Measurements from ENCODE around the gene ADAMTS17.

Gene ADAMTS17

GRCh38 chr15:100189849-100190248 is 151.9 kb downstream of the ADAMTS17 start:
- Histone ChIP-seq H4K20me1 (ENCODE audit: insufficient read depth, low read length, poor library complexity, severe bottlenecking) (no peaks in the 10 kb centered on the region), H3F3A (ENCODE audit: low read depth) (no peaks in the 10 kb centered on the region), H3K9me3 (ENCODE audit: insufficient read depth, low read depth, low read length) (no peaks in the 10 kb centered on the region), H3K4me2 (ENCODE audit: low read depth, low read length, poor library complexity, severe bottlenecking) (peak overlapping the region; percentile 48), H3K4me1 (ENCODE audit: insufficient read depth, low read length, poor library complexity, severe bottlenecking) (peaks cover 33% of the 10 kb centered on the region), H2AFZ (ENCODE audit: low read length) (peak overlapping the region; percentile 12; the same call in 1 of the 2 replicates), H3K27me3 (ENCODE audit: insufficient read depth, low read length, poor library complexity, severe bottlenecking) (no peaks in the 10 kb centered on the region), H3K9ac (ENCODE audit: low read depth, low read length, poor library complexity, severe bottlenecking) (peak overlapping the region; percentile 30), H3K9me2 (replicated peaks; ENCODE audit: low read depth, low read length) (no peaks in the 10 kb centered on the region), H3K4me3 (ENCODE audit: low read length, poor library complexity, severe bottlenecking) (no peak overlapping the region), H3K36me3 (ENCODE audit: insufficient read depth, low read length) (no peaks in the 10 kb centered on the region), H3K79me2 (ENCODE audit: insufficient read depth, low read length) (no peaks in the 10 kb centered on the region)
- no peak for TF ChIP-seq EZH2phosphoT487 (IDR thresholded peaks at IDR 0.05; ENCODE audit: borderline replicate concordance)
- TF ChIP-seq, protein P1, sequence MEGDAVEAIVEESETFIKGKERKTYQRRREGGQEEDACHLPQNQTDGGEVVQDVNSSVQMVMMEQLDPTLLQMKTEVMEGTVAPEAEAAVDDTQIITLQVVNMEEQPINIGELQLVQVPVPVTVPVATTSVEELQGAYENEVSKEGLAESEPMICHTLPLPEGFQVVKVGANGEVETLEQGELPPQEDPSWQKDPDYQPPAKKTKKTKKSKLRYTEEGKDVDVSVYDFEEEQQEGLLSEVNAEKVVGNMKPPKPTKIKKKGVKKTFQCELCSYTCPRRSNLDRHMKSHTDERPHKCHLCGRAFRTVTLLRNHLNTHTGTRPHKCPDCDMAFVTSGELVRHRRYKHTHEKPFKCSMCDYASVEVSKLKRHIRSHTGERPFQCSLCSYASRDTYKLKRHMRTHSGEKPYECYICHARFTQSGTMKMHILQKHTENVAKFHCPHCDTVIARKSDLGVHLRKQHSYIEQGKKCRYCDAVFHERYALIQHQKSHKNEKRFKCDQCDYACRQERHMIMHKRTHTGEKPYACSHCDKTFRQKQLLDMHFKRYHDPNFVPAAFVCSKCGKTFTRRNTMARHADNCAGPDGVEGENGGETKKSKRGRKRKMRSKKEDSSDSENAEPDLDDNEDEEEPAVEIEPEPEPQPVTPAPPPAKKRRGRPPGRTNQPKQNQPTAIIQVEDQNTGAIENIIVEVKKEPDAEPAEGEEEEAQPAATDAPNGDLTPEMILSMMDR (conservative IDR thresholded peaks at IDR 0.05; ENCODE audit: low read length): no peak

DNA sequence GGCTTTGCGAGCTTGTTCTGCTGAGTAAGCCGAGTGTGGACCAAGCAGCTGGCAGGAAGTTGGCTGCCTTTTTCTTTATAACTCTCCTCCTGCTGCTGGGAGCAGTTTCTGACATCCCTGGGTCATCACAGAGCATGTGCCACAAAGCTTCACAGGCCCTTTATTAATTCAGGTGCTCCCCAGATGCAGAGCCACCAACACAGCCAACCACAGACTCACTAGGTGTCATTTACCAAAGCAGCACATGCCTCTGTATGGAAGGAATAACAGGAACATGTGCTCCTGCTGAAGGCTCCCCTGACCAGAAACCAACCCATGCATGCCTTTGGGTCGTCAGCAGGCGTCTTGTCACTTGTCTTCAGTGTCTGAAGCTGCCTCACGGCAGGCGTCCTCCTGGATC is 152.5 kb downstream of the ADAMTS17 start:
- Histone ChIP-seq H3K27me3 (ENCODE audit: insufficient read depth, low read length, poor library complexity, severe bottlenecking) (no peaks in the 10 kb centered on the region), H3K4me1 (ENCODE audit: insufficient read depth, low read length, poor library complexity, severe bottlenecking) (peaks cover 33% of the 10 kb centered on the region), H3K36me3 (ENCODE audit: insufficient read depth, low read length) (no peaks in the 10 kb centered on the region), H2AFZ (ENCODE audit: low read length) (peak overlapping the region; percentile 12; the same call in 1 of the 2 replicates), H3K4me3 (ENCODE audit: low read length, poor library complexity, severe bottlenecking) (no peak overlapping the region), H3K9ac (ENCODE audit: low read depth, low read length, poor library complexity, severe bottlenecking) (peak overlapping the region; percentile 30), H3K9me3 (ENCODE audit: insufficient read depth, low read depth, low read length) (no peaks in the 10 kb centered on the region), H3F3A (ENCODE audit: low read depth) (no peaks in the 10 kb centered on the region), H3K4me2 (ENCODE audit: low read depth, low read length, poor library complexity, severe bottlenecking) (peak overlapping the region; percentile 32), H4K20me1 (ENCODE audit: insufficient read depth, low read length, poor library complexity, severe bottlenecking) (no peaks in the 10 kb centered on the region), H3K9me2 (replicated peaks; ENCODE audit: low read depth, low read length) (no peaks in the 10 kb centered on the region), H3K79me2 (ENCODE audit: insufficient read depth, low read length) (no peaks in the 10 kb centered on the region)
- TF ChIP-seq EZH2phosphoT487 (IDR thresholded peaks at IDR 0.05; ENCODE audit: borderline replicate concordance): no peak
- TF ChIP-seq, protein P1 (conservative IDR thresholded peaks at IDR 0.05; ENCODE audit: low read length): no peak

- H3K9ac ChIP-seq (ENCODE audit: low read depth, low read length, poor library complexity, severe bottlenecking): no peak overlapping the region
- H3F3A ChIP-seq (ENCODE audit: low read depth): no peaks in the 10 kb centered on the region
- H3K36me3 ChIP-seq (ENCODE audit: insufficient read depth, low read length): no peaks in the 10 kb centered on the region
- H3K9me2 ChIP-seq (replicated peaks; ENCODE audit: low read depth, low read length): no peaks in the 10 kb centered on the region
- H3K9me3 ChIP-seq (ENCODE audit: insufficient read depth, low read depth, low read length): no peaks in the 10 kb centered on the region
- no peak overlapping the region for H3K4me2 ChIP-seq (ENCODE audit: low read depth, low read length, poor library complexity, severe bottlenecking)
- no peak for TF ChIP-seq EZH2phosphoT487 (IDR thresholded peaks at IDR 0.05; ENCODE audit: borderline replicate concordance)
- TF ChIP-seq, protein P1 (conservative IDR thresholded peaks at IDR 0.05; ENCODE audit: low read length): no peak
- H3K4me1 ChIP-seq (ENCODE audit: insufficient read depth, low read length, poor library complexity, severe bottlenecking): peaks cover 33% of the 10 kb centered on the region
- H3K4me3 ChIP-seq (ENCODE audit: low read length, poor library complexity, severe bottlenecking): no peak overlapping the region
- no peaks in the 10 kb centered on the region for H3K79me2 ChIP-seq (ENCODE audit: insufficient read depth, low read length)
- H2AFZ ChIP-seq (ENCODE audit: low read length): no peak overlapping the region
- H4K20me1 ChIP-seq (ENCODE audit: insufficient read depth, low read length, poor library complexity, severe bottlenecking): no peaks in the 10 kb centered on the region
- no peaks in the 10 kb centered on the region for H3K27me3 ChIP-seq (ENCODE audit: insufficient read depth, low read length, poor library complexity, severe bottlenecking)
These were observed 154.1 kb downstream of the ADAMTS17 start for GRCh38 chr15:100187677-100188076.
